NCI-H526 (cell line): ENCODE measurements around the gene C22orf39.

Experiments
- DNase-seq, 2 experiments: peaks; one replicate each; lab custom pipeline; 2025; lab: John Stamatoyannopoulos, UW

Gene C22orf39

DNA sequence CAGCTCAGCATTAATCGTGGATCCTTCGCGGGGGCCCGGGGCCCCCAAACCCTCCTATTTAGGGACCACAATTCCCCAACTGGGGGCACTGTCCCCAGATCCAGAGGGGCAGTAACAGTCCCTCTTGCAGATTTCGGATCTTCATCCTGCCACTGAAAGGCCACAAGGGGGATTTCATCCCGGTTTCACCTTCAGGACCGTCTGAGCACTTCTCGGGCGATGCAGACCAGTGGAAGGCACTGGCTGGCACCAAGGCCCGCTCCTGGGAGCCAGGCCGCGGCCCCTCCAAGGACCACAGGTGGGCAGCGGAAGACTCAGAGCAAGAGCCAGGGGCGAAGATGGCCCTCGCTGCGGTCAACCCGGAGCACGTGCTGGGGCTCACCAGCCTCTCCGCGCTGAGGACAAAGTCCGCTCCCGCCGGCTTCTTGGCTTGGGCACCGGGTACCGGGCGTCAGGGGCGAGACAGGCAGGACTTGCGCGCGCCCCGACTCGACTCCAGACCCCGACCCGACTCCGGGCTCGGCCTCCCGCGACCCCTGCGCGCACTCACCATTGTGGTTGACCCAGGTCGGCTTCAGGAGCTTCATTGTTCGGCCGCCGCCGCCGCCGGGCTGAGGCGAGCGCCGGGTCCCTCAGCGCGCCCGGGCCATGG, 16.5 kb downstream of the C22orf39 start:
- DNase-seq: peak in 1 of 2 experiments; percentile 33

DNA sequence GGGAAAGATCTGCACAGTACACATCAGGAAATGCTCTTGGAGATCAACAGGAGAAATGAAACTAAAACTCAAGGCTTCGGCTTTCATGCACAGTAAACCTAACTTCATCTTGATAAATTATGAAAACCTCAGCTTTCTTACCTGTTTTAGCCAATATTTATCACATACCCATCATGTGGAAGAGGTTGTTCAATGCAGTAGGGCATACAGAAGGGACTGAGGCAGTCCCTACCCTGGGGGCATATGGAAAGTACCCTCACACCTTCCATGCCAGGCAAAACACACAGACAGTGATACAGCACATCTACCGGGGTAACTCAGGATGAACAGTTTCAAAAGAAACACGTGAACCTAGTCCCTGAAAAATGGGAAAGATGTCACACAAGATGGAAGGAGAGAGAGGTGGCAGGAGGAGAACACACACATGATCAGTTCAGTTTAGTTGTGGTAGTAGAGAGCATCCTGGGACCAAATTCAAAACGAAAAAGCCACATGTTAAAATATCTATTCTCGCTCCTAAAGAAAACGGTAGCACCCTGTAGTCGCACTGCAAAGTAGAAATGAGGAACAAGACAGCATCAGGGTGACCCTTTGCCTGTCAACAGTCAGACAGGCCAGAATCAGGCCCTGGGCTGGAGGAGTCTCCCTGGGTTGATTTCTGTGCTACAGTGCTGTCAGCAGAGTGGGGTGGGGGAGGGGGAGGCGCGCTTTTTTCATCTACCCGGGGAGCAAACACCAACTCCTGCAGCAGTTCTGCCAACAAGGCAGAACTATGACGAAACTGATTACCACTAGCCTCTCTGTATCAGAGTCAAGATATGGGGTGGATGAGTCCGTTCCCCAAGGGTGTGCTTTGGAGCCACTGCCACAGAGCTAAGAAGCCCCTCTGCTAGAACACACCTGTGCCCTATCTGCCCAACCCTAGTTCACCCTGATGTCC, 17.3 kb downstream of the C22orf39 start:
- peak in 1 of 2 experiments; percentile 28 for DNase-seq

DNA sequence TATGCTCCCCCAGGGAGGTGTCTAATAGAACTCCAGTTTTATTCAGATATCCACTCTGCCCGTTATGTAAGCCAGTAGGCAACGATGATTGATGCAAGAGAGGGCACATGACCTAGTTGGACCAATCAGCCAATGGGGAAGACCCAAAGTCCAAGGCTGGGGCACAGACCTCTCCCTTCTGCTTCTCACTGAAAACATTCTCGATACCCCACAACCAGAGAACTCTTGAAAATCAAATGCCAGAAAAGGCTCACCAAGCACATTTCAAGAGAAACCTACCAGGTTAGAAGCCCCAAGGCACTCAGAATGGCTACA, 23.4 kb downstream of the C22orf39 start:
- no peak for DNase-seq

DNA sequence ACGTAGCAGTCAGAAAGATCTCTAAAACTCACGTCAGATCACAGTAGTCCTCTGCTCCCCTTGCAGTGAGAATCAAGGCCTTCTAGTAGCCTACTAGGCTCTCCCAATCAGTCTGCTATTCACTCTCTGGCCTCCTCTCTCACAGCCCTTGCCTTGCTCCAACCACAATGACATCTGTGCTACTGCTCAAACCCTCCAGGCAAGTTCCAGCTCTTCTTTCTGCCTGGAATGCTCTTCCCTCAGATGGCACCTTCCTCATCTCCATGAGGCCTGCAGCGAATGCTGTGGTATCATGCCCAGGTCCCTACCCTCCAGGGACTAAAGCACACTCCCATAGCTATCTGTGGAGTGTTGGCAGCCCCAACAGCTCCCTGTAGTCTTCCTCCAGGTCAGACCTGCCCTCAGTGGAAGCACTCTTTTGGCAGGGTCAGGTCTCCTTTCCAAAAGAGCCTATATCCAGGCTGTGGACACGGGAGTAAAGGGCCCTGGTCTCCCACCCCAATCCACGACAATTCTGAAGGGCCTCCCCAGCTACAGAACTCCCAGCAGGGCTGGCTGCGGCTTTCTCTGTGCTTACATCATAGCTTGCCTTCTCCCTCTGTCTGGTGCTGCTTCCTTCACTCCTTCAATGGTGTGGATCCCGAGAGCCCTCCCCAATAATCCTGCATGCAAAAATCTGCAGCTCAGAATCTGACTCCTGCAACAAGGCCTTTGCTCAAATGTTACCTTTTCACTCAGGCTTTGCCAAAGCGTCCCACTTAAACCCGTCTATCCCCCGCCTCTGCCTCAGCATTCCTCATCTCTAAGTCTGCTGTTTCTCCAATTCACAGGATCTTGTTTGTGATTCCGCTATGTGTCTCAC, 24.8 kb downstream of the C22orf39 start:
- no peak for DNase-seq

DNA sequence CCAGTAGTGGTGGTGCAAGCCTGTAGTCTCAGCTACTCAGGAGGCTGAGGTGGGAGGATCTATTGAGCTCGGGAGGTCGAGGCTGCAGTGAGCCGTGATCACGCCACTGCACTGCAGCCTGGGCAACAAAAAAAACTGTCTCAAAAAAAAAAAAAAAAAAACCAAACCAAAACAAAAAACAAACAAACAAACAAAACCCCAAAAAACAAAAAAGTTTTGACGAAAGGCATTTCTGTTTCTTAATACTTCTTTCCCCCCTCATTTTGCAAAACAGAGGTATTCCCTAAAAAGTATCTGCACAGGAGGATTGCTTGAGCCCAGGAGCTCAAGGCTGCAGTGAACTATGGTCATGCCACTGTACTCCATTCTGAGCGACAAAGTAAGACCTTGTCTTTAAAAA, 27.2 kb downstream of the C22orf39 start:
- DNase-seq: no peak

DNA sequence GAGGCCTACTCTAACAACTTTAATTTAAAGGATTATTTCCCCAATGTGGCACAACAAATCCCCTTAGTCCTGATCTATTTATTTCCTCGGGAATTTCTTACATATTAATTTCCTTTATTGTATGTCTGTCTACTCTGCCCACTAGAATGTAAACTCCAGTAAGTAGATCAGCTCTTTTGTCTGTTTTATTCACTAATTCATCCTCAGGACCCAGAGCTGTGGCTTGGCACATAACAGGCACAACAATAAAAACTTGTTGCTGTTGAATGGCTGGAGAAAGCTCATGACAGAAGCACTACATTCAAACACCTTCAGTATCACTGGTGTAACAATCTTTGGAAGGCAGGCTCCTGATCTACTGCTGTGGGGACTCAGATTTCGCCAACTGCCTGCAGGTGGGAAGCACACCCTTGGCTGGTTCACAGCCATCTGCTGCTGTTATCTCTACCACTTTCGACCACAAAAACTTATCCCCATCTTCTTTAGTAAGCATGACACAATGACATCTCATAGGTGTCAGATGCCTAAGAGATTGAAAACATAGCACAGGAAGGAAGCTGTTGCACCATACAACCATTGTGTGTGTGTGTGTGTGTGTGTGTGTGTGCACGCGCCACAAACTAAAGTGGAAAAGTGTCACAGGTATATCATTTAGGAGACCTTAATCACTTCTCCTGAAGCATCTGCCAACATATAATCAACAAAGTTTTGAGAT, 27.9 kb downstream of the C22orf39 start:
- no peak for DNase-seq

DNA sequence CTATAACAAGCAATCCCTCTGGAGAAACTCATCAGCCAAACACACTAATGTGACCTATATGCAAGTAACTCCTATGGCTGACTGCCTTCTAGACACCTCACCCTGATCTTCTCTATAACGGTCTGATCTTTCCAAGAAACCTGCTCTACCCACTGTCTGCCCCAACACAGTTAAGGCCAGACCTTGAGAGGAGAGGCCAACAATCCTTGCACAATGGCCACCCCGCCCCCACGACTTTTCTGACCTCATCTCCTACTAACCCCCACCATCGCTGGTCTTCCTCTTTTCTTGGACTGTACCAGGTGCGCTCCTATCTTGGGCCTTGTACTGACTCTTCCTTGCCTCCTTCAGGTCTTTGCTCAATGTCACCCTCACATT, 28.4 kb downstream of the C22orf39 start:
- DNase-seq: no peak

GRCh38 chr22:19412923-19413322, 34.6 kb downstream of the C22orf39 start:
- no peak for DNase-seq

DNA sequence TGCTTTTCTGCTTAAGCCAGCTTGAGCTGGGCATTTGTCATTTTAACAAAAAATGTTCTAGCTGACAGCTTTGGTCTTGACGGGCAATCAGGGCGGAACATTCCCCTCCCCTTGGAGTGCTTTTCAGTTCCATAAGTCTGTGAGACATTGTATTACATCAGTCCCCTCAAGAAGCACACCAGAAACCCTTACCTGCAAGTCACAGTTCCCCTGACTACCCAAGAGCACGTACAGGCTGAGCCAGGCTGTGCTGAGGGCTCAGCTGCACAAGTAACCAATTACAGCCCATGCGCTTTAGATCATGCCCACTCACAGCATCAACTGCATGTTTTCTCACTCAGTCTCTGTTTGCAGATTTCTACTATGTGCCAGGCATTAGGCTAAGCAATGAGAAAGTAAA, 35.0 kb downstream of the C22orf39 start:
- no peak for DNase-seq

- DNase-seq: no peak
Observed at GRCh38 chr22:19411690-19412045, 35.8 kb downstream of the C22orf39 start.

DNA sequence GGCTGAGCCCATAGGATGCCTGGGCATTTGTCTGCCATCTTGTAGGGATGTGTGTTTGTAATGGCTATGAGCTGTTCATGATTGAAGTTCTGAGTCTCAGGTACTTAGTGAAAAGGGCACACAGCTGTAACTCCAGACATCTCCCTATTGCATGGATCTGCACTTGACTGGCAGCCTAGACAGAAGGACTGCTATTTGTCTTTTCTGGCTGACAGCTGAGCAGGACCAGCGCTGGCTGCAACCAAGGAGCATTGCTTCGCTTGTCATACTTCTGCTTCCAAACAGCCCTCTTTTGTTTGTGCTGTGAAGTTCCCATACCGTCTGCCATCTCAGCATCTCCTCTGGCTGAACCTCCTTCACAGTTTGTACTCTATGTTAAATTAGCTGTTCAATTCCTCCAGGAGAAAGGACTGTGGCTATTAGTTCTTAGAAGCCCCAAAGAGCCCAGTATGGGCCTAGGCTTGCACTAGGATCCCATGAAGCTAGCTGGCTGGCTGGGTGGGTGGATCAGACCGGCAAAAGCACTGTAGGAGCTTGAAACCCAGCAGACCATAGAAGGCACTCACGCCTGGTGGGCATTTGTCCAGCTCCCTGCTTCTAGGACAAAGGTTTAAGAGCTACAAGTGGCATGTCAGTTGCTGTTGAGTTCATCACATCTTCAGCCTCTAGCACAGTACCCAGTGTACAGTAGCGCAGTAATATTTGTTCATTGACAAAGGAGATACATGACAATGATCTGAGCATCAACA, 36.4 kb downstream of the C22orf39 start:
- no peak for DNase-seq

DNA sequence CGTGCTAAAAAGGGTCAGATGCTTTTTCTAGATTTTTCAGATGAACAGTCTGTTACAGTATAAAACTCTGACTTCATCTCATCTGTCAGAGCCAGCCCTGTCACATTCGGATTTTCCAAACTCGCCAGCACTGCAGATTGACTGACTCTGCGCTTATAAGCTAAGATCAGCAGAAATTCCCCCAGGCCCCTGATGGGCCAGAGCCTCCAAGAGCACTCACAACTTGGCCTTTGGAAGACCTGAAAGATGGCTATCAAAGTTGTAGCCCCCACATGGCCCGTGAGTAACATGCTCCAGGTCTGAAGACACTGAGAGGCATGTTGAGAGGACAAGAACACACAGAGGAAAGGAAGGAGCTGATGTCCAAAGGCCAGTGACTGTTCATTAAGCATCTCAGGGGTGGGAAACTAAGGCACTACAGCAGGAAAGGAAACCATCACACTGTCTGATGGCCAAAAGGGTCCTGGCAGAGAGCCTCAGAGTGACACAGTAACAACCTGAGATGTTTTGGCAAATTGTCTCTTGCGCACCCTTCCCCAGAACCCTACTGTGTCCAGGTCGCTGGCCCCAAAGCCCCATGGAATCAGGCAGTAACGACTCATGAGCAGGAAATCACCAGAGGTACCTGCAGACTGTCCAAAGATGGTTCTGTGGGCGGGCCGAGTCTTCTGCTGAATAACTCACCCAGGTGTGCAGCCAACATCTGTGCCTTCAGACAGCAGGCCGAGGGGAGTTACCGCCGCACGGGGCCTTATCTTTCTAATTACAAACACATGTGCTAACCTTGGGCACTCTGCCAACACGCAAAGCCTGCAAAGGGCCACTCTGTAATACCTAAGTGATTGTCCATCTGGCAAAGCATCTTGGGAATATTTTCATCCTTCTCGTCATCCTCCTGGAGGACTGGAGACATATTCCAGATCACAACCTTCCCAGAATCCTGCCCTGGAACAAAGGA, 39.6 kb downstream of the C22orf39 start:
- DNase-seq: no peak

DNA sequence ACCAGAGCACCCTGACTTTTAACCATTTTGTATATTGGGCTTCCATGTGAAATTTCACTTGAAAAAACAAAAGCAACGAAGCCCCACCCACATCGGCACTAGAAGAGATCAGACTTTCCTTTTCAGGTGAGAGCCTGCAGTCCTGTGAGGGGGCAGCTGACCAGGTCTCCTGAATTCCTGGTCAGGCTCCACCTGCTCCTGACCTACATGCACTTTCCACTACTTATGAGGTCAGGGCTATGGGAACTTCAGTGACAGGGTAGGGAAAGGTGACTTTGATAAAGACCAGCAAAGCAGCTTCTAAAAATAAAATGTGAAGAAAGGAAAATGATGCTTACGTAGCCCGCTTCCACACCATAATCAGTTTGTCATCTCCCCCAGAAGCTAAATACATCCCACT, 40.7 kb downstream of the C22orf39 start:
- no peak for DNase-seq

- DNase-seq: no peak
Observed at GRCh38 chr22:19406281-19406811, 41.2 kb downstream of the C22orf39 start.

- DNase-seq: no peak
Observed at GRCh38 chr22:19405652-19406051, 41.9 kb downstream of the C22orf39 start.

DNA sequence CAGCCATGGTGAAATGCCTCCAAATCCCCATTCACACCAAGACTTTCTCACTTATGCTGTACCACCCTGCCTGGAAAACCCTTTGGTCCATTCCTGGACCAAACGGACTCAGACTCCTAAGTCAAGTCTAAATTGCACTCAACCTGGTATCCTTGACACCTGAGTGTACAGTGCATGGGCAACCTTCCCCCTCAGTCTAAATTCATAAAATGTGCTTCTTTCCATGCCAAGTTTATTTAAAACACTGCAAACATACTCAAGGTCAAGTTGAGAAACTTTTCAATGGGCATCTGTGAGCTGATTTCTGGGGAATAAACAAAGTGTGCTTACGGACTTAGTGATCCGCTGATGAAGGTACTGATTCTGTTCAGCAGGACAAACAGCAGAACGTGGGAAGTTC, 42.4 kb downstream of the C22orf39 start:
- DNase-seq: no peak

GRCh38 chr22:19404676-19405075, 42.8 kb downstream of the C22orf39 start:
- DNase-seq: no peak

DNA sequence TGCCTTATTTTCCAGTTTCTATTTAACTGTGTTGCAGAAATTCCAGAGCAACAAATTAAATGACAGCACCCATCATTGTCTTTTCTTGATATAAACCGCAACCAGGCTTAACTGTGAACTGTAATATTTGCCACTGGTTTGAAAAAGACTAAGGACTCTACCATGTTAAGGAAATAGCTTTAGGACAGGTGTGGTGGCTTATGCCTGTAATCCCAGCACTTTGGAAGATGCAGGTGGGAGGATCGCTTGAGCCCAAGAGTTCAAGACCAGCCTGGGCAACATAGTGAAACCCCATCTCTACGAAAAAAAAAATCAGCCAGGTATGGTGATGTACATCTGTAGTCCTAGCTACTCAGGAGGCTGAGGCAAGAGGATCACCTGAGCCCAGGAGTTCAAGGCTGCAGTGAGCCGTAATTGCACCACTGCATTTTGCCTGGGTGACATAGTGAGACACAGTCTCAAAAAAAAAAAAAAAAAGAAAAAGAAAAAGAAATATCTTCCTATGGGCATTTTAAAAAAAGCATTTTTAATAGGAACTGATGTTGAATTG, 44.8 kb downstream of the C22orf39 start:
- no peak for DNase-seq

- no peak for DNase-seq
Observed at GRCh38 chr22:19401483-19401882, 46.0 kb downstream of the C22orf39 start.

DNA sequence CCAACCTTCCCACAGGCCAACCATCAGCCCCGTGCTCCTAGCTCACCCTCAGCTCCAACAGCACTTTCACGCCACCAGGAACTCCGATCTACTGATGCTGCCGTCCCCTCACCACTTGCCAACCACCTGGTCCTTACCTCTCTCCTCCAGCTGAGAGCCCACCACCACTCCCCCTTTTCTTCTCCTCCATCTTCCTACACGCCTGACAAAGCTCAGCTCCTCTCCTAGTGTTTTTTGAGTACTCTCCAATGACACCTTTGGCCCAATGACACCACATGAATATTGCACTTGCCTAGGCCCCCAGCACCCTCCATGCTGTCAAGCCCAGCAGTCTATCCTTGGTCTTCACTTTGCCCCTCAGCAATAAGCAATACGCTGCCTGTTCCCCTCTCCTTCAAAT, 46.6 kb downstream of the C22orf39 start:
- DNase-seq: no peak
